22Rv1 (cell line): ENCODE results near the gene C14orf132.

Source experiments
- ZFX ChIP-seq: fragments of 450-650 bp; IDR thresholded peaks from 2 replicates; pipeline ENCODE4 v1.6.1; 2017; ENCODE audit warnings: antibody characterized with exemption, borderline replicate concordance
- TF ChIP-seq, protein P1 (sequence below): fragments of 450-650 bp; IDR thresholded peaks from 2 replicates; pipeline ENCODE4 v1.5.1; 2017; ENCODE audit warnings: mild to moderate bottlenecking

DNA sequence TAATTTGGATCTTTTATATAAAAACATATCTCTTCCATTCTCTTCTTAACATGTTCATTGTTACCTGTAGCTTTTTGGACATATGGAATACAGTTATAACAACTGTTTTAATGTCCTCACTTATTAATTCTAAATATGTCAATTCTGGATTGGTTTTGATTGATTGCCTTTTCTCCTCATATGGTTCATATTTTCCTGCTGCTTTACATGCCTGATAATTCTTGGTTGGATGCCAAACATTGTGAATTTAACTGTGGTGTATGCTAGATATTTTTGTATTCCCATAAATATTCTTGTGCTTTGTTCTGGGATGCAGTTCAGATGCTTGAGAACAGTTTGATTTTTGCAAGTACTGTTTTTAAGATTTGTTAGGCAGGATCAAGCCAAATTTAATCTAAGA lies 10.8 kb downstream of the C14orf132 start:
- TF ChIP-seq, protein P1, sequence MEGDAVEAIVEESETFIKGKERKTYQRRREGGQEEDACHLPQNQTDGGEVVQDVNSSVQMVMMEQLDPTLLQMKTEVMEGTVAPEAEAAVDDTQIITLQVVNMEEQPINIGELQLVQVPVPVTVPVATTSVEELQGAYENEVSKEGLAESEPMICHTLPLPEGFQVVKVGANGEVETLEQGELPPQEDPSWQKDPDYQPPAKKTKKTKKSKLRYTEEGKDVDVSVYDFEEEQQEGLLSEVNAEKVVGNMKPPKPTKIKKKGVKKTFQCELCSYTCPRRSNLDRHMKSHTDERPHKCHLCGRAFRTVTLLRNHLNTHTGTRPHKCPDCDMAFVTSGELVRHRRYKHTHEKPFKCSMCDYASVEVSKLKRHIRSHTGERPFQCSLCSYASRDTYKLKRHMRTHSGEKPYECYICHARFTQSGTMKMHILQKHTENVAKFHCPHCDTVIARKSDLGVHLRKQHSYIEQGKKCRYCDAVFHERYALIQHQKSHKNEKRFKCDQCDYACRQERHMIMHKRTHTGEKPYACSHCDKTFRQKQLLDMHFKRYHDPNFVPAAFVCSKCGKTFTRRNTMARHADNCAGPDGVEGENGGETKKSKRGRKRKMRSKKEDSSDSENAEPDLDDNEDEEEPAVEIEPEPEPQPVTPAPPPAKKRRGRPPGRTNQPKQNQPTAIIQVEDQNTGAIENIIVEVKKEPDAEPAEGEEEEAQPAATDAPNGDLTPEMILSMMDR = no peak
- no peak for TF ChIP-seq ZFX
